HG03280 (cell line): ENCODE measurements around the gene ANG.

Experiments
- ATAC-seq: cut with Tn5 transposase; IDR thresholded peaks from one replicate; pipeline ENCODE4 v1.9.1; 2021; ENCODE audit warnings: mild to moderate bottlenecking, moderate library complexity; ENCODE audit not compliant: unreplicated experiment

Gene ANG

DNA sequence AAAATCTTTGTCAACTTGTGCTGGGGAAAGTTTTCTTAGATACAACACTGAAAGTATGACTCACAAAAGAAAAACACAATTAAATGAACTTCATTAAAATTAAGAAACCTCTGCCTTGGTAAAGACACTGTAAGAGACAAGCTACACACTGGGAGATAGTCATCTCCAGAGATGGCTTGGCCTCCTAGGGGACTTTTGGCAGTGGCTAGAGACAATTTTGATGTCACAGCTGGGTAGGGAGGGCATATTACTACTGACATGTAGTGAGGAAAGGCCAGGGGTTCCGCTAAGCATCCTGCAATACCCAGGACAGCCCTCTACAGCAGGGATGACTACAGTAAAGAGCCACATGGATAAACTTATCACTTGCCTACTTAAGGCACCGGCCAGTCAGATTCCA lies 12.9 kb upstream of the ANG start:
- ATAC-seq: no peak

DNA sequence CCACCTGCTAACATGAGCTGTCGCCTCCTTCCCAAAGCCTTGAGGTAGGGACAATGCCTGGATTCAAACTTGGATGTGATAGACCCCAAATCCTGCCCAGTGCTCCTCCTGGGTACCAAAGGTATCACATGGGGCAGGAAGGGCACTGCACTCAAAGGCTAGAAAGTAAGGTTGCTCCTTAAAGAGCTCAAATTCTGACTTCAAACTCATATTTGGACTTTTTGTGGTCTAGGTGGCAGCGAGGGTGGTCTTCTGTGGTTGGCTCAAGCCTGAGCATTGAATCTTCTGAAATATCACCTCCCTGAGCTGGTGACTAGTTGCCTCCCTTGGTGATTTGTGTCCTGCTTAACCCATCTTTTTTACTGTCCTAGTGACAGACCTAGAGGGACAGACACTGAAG lies 12.5 kb upstream of the ANG start:
- ATAC-seq: no peak

DNA sequence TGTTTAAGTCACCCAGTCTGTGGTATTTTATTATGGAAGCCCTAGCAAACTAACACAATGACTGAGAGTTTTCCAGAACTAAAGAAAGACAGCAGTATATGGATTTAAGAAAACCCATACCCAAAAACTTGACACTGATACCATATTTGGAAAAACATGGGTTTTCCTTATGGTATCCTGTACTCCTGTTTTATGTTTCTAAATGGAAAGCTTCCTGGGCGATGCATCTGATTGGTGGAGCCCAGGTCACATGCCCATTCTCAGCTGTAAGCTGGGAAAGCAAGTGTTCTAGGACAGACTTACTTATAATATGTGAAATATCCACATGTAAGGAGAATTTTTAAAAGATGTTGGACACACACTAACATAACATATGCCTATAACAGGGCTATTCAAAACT lies 8.7 kb upstream of the ANG start:
- no peak for ATAC-seq

DNA sequence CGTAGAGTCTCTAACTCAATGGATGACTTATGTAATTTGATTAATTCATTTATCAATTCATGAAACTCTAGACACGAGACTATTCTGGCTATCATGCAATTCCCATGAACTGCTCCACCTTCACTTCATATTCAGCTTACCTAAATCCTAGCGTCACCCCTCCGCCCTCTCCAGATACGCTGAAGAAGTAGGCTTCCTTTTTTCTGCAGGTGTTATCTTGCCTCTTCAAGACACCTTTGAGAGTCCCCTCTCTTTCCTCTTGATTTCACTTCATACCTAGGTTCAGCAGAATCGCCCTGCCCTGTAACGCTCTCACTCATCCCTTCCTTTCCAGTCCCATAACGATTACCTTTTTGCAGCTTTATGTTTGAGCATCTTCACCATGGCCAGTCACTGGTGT lies 8.2 kb upstream of the ANG start:
- no peak for ATAC-seq

DNA sequence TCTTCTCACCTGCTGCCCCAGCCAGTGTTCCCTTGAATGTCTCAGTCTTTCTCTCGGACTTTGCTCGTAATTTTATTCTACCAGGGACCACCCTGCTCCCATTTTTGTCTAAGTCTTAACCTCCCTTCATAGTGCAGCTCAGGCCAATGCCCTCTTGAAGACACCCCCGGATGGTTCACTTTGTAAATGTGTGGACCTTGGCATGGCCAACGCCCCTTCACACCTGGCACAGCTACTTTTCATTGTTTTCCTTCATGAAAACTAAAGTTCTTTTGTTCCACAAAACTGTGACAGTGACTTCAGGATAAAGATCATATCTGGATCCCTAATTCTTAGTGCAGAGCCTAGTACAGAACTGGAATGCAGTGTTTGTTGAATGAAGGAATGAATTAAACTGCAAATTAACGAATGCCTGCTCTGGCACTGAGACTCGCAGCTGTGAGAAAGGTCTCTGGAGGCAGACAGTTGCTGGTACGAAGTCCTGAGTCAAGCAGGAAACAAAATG lies 7.7 kb upstream of the ANG start:
- peak; percentile 29 for ATAC-seq

DNA sequence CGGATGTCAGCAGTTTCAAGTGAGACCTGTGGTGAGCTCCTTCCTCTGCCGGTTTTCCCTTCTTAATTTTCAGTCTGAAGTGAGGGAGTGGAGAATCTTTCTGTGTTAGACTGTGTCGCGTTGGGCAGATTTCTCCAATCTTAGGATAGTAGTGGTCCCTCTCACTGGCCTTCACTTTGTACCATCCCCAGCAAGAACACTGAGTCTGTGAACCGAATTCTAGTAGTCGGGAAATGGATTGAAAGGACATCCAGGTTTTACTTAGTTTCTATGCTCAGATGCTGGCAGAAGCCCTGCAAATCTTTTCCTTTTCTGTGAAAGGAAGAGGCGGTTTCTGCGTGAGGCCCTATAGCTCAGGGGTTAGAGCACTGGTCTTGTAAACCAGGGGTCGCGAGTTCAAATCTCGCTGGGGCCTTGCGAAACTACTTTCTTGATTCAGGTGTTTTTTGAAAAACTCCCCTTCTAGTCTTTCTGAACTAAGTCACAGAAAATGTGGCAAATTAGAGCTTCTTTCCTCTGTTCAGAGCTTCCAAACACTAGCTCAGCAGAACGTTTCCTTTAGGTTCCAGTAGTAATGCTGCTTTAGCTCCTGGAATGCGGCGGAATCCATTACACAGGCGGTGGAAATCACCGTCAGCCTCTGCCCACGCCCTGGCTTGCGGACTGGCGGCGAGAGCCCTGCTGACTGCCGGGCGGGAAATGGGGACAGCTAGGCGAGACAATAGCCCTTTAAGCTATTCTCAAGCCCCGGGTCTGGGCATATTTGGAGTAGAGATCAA lies 7.0 kb upstream of the ANG start:
- ATAC-seq: peak; percentile 23

DNA sequence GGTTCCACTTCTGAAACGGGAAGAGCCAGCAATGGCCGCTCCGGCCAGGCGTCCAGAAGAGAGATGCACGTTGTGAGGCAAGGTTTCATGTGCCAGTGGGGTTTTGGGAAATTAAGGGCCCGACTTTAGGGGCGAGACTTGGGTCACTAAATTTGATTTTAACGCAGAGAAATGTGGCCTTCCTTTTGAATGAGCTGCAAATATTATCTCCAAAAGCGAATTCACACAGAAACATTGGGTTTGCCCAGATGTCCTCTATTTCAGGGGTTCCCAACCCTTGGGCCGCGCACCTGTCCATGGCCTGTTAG lies 6.5 kb upstream of the ANG start:
- ATAC-seq: no peak

DNA sequence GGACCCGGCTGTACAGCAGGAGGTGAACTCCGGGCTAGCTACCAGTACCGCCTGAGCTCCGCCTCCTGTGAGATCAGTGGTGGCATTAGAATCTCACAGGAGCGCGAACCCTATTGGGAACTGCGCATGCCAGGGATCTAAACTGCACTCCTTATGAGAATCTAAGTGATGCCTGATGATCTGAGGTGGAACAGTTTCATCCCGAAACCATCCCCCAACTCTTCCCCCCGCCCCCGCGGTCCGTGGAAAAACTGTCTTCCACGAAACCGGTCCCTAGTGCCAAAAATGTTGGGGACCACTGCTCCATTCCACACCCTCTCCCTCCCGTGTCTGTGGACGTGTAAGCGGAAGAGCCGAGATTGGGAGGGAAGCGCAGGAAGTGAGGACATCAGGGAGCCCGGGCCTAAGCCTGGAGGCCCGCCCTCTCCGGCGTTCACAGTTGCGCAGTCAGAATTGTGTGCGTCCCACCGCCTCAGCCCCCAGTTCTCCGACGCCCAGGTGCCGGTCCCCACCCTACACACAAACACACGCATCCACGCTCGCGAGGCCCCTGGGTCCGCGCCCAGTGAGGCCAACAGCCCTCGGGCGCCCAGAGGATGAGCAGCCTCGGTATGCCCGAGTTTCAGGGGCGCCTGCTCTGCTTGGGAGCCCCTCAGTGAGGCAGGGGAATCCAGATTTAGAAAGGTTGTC lies 6.0 kb upstream of the ANG start:
- ATAC-seq: peak; percentile 37

DNA sequence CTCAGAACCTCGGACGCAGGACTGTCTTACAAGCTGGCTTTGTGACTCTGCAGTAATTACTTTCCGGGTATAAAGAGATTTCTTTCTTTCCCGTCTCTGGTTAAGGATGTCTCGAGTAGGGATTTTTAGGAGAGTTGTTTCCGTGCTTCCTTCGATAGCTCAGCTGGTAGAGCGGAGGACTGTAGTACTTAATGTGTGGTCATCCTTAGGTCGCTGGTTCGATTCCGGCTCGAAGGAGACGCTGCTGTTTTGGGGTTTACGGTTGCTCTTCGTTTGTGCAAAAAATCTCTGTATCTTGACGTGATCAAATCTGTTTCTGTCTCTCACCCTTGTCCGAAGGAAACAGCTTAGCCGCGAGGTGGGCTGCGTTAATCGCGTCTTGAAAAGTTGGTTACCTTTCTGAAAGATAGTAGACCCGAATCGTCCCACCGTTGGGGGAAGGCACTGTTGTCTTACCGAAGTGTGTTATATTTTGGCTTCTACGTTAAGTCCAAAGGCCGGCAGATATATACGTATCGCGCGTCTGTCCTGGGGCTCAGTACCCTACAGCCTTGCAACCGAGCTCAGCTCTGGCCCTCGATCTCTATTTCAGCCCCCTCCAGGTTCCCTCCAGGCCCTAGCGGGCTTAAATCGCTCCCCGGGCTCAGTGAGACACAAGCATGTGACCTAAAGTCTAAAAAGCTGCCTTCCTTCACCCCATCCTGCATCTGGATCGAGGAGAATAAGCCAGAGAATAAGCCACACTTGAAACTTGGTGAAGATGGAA lies 5.3 kb upstream of the ANG start:
- peak; percentile 25 for ATAC-seq

DNA sequence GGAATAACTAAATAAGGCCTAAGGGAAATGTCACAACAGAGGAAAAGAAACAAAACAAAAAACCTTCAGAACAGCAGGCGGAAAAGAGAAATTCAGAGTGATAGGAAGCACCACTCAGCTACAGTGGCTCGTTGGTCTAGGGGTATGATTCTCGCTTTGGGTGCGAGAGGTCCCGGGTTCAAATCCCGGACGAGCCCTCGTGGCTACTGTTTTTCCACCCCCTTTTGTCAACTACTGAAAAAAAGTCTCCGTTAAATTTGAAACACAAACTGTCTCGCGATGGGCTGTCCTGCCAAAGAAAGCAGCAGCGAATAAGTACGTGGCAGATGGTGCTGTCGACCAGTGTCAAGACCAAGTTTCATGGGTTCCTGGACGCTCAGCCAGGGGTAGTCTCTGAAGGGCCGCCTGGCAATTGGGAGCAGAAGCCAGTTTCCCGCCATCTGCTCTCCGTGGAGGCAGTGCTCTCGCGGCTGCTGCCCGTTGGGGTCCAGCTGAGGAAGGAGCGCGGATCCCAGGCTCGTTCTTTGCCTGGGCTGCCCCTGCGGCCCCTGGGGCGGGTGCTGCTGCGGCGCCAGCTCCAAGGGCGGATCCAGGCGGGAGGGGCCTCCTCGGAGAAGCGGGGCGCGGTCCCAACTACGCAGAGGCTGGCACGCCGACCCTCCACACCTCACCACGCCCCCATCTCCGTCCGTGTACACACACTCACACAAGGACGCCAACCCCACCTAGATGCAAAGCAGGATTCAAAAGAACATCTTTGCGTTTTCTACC lies 4.5 kb upstream of the ANG start, which contains the start of gene RNASE4:
RNASE4 (plus strand) TSS at position 670 of the 771 bp plus-strand sequence. CDS start 14,812 bp downstream, outside the sequence.
- peak; percentile 31 for ATAC-seq

DNA sequence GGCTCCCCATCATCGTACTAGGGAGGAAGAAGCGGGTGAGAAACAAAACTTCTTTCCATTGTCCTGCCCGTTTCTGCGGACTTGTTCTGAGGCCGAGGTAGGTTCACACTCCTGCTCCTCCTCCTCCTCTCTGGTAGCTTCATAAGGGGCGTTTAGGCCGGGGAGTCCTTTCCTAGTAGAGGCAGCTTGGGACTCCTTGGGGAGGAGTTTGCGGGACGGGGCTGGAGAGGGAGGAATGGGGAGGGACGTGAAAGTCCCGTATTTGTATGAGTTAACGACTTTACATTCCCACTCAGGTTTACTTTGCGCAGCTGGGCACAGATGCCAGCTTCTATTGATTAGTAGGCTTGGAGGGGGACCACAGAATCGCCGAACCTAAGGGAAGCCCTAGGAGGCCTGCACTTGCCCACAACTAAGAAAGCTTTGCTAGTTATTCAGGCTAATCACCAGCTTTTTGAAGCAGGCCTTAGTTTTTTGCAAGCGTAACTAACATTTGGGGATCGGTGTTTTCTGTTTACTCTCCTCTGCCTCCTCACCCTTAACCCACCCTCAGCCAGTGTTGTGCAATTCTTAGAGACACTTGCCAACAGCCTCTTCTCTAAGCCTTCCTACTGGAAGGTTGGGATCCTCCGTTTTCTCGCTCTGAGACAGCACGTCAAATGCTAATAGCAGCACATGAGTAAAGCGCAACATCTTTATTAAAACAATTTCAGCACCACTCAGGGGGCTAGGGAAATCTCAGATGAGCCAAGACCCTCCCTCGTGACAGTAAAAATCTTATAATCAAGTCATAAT lies 3.7 kb upstream of the ANG start:
- no peak for ATAC-seq

DNA sequence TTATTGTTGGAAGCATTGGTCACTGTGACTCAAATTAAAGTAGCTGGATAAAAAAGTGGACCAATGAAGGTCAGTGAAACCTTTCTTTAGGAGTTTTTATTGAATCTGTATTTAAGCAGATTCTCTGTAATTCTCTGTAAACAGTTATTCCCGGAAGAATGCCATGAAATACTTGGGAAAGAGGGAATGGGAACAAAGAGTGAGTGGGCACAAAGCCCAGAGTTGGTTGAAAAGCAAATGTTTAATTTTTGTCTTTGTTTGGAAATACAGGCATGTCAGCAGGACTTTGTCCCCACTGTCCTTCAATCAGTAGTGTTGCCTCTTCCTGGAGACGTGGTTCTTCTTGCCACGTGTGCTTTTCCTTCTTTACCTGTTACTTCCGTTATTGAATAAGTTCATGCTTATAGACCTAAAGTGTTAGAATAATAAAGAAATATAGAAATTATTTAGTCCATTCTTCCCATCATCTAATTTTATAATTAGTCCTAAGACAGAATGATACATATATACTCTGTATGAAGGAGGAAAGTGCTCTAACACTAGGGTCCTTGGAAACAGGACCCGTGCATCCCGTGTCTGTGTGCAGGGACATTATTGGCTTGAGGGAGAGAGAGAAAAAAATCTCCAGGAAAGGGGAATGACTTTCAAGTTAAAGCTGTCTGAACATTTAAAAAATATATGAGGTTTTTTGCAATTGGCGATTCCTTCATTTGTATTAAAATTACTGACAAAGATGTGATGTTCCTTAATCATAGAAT lies 2.0 kb upstream of the ANG start:
- no peak for ATAC-seq

DNA sequence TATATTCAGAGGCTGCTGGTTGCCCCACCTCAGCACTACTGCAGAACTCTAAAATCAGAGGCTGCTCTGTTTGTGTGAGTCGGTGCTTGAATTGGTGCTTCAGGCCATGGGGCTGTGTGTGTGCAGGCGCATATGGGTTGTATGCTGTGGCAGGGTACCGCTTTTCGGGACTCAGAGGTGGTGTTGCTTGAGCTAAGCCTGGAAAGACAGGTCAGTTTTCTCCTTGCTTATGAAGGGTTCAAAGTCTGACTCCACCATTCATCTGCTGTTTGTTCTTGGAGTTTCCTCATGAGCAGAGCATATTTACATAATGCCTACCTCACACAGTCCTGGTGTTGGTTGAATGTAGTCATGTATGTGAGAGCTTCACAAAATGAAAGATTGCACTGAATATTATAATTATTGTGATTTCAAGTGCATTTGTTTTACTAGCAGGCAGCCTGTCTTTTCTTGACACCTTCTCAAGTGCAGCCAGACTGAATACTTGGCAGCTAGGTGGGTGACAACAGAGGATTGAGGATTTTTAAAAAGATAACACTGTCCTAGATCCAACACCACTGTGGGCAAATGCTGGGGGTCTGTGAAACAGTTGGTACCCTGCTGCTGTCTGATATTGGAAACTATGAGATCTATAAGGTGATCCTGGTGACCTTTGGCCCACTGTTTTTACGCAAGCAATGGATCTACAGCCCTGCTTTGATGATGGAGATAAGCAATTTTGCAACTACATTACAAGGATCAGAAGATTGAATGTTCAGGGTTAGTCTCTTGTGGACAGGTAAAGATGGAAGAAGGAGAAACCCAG lies 1.0 kb upstream of the ANG start:
- no peak for ATAC-seq

DNA sequence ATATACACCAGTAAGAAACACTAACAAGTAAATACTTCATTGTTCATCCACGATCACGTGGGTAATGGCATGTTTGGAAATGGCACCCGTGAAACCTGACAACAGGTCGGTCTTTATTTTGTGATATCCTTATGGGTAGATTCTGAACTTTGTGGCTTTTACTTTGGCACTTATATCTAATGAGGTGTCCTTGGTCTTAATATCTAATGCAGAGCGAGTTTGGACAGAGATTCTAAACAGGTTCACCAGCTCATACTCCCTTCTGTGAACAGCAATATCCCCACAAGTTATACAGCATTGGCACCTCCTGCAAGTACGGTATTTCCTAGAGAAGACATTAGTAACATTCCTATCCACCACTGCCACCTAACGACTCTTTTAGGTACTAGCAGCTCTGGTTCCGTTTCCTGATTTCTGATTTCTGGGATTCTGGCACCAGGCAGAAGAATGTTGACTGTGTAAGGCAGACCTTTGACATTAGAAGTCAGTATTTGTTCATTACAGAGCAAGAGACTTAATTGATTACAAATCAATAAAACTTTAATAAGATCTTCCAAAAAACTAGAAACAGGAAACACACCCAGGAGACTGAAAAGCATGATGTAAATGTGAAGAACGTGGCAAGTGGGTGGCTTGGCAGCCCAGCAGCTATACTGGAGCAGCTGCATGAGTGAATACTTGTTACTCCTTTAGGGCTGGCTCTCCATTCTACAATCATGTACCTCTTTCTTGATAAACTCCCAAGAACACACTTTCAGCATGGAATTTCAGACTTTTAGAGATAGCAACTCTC lies 2.5 kb downstream of the ANG start:
- ATAC-seq: no peak

DNA sequence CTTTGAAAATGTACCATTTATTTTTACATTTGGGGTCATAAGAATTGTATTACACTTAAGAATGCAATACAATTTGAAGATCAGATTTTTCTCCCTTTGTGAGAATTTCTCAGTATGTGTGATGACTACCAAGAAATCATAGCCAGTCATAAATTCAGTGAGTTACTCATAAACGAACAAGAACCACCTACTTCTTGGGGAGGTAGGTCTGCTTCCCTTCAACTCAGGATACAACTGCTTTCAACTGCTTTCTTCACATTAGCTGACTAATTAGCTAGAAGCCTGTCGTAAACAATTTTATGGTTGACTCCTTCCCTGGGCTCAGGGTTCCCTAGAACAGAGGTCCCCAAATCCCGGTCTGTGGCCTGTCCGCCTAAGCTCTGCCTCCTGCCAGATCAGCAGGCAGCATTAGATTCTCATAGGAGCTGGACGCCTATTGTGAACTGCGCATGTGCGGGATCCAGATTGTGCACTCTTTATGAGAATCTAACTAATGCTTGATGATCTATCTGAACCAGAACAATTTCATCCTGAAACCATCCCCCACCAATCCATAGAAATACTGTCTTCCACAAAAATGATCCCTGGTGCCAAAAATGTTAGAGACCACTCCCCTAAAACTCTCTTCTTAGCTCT lies 3.7 kb downstream of the ANG start:
- ATAC-seq: no peak

DNA sequence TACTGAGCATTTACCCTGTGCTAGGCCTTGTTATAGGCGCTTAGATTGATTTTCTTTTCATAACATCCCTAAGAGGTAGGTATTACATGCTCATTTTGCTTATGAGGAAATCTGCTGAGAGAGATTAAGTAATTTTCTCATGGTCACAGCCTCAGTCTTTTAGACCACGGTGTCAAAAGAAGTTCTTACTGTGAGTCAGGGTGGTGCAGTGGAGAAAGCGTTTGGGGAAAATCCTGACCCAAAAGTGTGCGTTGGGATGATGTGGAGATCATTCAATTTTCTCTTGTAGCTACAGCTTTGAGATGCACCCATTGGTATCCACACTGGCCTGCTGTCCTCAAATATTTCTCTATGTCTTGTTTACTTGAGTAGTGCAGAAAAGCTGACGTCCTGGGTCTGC lies 8.2 kb downstream of the ANG start:
- ATAC-seq: no peak

DNA sequence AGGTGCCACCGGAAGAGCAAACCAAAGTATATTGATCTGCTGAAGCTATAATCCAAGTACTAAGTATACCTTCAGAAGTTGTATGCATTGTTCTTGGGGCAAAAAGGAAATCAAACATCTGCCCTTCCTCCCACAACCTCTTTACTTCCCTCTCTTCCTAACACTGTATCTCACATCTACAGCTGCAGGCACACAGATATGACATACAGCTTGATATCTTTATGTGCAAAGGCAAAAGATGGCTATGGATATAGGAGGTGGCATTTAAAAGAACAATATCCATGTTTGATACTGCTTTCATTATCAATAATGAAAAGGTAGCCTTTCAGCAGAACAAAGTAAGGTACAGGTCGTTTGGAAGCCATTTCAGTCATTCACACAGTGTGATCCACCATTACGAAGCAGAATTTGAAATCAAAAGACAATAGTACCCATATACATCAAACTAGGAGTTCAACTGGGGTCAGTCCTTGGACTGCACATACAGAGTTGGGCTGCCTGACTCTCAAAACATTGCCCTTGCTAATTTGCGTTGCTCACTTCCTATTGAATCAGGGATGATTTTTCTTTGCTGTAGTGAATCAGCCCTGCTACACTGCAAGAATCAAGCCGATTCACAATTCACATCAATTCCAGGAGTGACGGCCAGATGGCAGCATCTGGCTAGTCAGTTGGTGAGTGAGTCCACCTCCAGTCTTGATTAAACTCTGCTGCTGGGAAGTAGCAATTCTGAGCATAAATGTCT lies 8.9 kb downstream of the ANG start:
- peak; percentile 60 for ATAC-seq
